ENCODE data around the gene FBXO7. TPM values are rescaled to one million over a fixed set of nuclear protein-coding genes. Genes with fewer than 3 reads are reported as not detected.

The FBXO7 gene
- polyA plus RNA-seq, 4 donors, result 115 to 123 (median 118) TPM

DNA sequence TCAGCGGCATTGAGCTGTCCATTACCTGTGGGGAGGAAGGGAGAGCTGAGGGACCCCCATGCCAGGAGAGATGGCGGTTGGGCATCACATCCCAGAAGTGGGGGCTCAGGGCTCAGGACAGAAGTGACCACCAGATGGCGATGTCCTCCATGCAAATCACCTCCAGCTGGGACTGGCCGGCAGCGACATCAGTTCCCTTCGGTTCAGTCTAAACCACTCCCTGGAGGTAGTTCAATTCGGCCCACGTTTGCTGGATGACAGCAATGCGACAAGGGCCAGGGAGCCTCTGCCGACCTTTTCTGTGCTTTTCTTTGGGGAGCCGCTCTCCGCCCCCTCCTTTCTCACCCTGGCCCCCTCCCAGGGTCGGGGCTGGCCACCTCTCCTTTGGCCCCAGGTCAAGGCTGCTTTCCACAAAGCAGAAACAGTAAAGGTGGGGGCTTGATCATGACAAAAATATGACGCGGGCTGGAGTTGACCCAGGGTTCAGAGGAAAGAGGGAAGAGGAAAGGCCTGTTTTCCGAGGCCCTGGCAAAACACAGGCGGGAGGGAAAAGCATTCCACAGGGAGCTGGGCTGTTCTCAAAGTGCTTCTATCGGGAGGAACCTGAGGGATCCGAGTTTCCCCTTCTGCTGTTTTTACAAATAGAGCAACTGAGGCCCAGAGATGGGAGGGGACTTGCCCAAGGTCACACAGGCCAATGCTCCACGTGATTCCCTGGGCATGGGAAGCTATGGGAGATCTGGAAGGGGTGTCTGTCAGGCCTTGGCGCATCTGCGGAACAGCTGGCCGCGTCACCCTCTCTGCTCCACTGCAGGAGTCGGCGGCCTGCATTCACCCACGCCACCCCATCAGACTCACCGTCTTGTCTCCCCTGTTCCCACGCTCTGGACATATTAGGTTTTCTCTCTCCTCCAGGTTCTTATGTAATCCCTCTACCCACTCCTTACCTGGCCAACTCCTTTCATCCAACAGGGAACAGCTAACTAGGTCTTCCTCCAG lies 54.7 kb downstream of the FBXO7 start:
- DNase-seq (ENCODE audit: low read depth in 4 of 4, low spot score in 3 of 4), result peak in 3 of 4 donors; percentile 67 to 73 (median 72)

DNA sequence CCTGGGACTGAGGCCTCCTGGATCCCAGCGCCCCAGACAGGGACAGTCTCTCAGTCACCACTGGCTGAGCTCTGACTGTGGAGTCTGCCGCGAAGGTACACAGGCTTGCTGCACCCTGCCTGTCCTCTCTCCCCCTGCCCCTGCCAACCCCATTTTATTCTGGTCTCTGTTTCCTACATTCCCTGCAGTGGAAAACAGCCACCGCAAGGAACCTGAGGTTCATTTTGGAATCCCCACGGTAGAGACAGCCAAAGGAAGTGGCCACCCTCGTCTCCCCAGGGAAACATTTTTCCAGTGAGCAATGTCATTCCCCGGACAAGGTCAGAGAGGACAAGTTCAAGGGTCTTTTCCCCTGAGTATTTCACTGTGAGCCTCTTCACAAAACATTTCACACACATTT lies 56.6 kb downstream of the FBXO7 start:
- DNase-seq (ENCODE audit: low read depth in 4 of 4, low spot score in 3 of 4), result no peak

DNA sequence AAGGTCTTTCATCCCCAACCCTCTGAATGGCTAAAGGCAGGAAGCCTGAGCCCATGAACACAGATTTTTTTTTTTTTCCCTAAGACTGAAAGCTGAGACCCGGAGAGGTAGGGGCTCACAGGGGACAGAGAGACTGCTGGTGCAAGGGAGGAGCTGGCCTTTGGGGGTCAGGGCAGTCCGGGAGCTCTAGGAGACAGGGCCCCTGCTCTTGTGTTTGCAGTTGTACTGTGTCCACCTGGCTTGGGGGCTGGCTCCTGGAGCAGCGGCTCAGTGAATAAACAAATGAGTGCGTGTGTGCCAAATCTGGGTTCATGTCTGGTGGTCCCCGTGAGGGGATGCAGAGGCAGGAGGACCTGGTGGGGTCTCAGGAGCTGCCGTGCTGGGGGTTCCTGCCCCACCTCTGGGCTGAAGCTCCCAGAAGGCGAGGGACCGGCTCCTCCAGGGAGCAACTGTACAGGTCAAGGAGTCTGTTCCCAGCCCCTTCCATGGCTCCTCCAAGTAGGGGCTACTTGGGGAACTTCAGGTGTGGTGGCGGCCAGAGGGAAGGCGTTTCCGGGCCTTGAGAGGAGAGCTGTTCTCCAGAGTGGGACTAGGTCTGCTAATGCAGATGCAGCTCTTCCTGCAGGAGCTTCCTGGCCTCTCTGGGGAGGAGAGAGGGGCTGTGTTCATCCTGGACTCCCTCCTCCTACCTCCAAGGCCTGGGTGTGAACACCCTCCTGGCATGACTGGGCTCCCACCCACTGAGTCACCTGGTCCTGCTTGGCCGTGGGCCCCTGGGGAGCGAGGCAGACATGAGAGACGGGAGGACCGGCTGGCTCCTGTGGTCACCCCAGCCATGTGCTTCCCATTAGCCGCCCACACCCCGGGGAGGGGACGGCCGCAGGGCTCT lies 57.6 kb downstream of the FBXO7 start:
- DNase-seq (ENCODE audit: low read depth in 4 of 4, low spot score in 3 of 4), result peak in 2 of 4 donors; percentile 36 to 46

DNA sequence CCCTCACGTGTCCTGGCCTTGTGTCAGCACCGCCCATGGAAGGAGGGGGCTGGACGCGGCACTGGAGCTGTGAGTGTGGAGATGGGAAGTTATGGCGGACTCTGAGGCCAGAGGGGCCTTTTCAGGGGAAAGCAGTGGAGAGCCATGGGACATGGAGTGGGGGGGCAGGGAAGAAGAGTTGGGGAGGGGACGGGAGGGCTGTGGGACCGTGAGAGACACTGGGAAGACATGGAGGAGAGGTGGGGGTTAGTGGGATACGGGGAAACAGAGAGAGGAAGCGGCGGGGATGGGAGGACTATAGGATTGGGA lies 58.2 kb downstream of the FBXO7 start:
- DNase-seq (ENCODE audit: low read depth in 4 of 4, low spot score in 3 of 4), result peak in 1 of 4 donors; percentile 42

DNA sequence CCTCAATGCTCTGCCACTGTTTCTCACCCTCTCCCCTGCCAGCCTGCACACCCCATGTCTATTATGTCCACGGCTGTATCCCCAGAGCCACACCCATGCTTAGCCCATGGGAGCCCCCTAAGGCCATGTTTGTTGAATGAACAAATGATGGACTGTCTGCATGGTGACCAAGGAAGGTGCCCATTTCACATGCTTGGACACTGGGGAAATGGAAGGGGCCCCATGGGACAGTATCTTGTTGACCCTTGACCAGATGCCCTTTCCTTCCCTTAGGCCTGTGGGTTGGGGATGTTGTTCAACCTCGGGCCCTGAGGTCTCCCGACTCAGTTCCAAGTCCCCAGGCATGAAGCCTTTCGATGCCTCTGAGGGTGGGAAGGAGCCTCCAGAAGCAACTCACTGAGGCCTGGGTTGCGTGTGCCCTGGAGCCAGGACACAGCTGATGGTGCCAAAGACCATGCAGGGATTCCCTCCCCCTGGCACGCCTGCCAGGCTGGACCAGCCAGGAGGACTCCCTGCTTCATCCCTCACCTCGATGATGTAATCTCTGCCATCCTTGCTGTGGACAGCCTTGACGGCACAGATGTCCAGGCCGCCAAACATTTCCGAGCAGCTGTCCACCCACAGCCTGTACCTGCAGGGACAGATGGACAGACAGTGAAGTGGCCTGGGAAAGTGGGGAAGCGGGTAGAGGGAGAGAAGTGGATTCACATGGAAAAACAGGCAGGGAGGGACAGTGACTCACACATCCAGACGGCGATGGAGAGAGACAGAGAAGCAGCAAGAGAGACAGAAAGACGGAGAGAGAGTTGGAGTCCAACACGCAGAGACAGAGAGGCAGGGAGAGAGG lies 58.9 kb downstream of the FBXO7 start:
- DNase-seq (ENCODE audit: low read depth in 4 of 4, low spot score in 3 of 4), result no peak

DNA sequence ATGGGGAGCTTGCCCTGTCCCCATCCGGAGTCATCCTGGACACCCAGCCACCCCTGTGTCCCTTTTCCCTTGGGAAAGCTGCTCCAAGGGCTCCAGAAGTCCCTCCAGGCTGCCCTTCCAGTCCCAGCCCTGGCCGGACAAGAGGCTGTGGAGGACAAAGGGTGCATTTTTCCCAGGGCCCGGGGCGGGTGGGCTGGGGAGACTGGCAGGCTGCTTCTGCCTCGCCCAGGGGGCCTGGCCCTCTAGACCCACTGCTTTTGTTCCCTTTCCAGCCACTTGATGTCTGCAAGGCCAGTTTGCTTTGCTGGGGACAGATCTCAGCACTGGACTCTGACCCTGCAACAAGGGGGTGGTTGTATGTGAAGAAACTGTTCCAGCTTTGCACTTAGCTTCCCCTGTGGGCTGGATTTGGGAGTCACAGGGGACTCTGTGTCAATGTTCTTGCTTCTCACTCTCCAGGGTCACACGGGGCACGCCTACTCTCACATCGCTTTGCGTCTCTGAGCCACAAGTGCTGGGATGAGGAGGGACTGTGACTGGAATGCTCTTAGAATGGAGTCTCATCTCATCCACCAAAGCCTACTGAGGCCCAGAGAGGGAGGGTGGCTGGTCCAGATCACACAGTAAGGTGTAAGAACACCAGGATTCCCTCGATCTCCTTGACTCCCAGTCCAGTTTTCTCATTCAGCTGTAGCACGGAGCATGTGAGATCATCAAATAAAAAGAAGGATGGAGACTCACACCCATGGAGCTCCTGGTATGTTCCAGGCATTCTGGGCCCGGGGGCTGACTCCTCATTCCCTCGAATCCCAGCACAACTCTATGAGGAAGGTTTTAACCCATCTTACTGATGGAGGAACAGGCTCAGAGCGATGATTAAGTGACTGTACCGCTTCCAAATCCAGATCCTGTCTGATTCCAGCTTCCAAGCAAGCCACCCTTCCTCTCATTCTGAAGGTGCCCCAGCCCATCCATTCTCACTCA lies 59.9 kb downstream of the FBXO7 start:
- no peak for DNase-seq (ENCODE audit: low read depth in 4 of 4, low spot score in 3 of 4)

DNA sequence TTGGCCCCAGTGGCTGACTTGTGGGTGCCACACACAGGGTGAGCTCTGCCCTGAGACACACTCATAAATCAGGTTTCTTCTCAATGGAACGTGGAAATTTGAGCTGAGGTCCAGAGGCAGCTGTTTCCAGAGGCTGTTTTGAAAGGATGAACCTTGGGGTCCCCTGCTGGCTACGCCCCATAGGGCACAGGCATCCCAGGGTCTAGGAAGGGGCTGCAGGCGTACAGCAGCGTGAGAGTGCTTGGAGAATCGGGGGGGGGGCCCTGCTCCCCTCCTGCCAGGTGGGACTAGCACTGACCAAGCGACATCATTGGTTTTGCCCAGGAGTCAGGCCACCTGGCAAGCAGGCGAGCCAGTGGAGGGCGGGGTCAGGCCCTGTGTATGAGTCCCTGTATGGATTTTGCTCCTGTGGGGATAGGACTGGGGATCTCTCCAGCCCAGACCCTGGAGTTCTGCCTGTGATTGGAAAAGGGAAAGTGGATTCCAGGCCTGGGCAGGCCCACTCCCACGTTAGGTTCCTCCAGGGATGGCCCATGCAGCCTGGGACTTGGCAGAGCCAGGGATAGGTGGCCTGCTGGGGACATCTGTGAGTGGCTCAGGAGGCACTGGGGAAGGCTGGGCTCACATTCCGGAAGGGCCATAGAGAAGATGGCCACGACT lies 61.0 kb downstream of the FBXO7 start:
- no peak for DNase-seq (ENCODE audit: low read depth in 4 of 4, low spot score in 3 of 4)

DNA sequence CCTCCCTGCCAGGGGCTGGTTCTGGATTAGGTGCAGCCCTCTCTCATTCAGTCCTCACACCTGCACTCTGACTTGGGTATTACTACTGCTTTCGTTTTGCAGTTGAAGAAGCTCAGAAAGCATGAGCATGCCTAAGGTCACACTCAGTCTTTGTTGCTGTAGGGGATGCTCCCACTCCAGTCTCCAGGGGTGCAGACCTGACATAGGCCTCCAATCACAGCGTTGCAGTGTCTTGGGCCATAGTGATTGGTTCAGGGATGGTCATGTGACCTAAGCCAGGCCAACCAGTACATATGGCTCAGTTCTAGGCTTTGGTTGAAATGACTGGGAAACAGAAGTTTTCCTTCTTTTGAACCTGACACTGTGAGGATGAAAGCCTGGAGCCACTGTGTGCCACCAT lies 61.7 kb downstream of the FBXO7 start:
- no peak for DNase-seq (ENCODE audit: low read depth in 4 of 4, low spot score in 3 of 4)

DNA sequence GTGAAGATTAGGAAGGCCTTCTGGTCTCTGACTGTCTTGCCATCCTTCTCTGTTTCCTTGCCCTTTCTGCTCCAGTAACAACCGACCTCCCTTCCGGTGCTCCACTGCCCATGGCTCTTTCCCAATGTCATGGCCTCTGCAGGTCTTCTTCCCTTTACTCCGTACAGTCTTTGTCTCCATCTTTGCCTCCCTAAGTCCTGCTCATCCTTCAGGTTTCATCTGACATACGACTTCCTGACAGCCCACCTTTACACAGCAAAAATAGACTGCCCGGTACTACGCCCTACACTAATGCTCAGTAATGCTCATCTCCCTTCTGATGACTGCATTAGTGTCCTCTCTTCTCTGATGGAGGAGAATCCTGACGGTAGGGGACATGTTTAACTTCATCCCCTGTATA lies 63.9 kb downstream of the FBXO7 start:
- DNase-seq (ENCODE audit: low read depth in 4 of 4, low spot score in 3 of 4), result no peak

DNA sequence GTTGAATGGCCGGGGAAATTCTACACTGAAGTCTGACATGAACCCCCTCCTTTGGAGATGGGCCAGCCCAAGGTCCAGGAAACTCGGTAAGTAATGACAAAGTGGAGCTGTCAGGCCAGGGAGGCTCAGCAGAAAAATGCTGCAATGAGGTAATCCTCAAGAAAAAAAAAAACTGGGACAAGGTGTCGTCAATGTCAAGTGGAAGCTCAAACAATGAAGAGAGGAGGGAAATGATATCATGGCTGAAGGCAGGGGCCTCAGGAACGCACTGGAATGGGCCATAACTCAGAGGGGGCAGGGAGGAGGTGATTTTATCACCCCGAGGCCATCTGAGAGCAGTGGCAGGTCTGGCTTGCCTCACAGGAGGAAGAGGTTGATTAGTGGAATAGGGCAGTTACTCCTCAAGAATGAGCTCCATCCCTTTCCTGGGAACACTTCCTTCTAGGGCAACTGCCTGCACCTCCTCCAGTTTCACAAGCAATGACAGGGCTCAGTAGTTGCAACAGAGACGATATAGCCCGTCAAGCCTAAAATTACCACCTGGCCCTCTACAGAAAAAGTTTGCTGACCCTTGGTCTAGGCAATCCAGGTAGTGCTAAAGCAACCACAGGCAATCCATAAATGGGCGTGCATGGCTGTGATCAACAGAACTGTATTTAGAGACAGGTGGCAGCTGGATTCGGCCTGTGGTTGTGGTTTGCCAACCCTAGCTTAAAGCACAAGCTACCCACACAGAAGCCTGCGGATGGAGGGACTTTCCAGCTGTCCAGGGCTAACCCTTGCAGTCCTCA lies 65.2 kb downstream of the FBXO7 start:
- DNase-seq (ENCODE audit: low read depth in 4 of 4, low spot score in 3 of 4), result peak in 1 of 4 donors; percentile 27

DNA sequence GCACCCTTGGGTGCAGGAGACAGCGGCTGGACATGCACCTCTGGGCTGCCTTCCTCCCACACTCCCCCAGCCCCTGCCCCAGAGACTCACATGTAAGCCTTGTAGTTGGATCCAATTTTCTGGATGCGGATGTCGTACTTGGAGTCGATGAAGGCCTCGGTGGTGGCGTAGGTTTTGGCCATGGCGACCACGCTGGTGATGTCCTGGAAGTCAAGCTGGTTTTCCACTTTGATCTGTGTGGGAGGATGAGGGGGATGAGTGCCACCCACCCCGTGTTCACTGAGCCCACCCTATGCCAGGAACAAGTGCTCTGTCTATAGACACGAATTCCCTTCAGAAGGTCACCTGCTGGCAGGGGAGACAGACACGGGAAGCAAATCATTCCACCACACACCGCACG lies 66.9 kb downstream of the FBXO7 start:
- DNase-seq (ENCODE audit: low read depth in 4 of 4, low spot score in 3 of 4), result no peak

DNA sequence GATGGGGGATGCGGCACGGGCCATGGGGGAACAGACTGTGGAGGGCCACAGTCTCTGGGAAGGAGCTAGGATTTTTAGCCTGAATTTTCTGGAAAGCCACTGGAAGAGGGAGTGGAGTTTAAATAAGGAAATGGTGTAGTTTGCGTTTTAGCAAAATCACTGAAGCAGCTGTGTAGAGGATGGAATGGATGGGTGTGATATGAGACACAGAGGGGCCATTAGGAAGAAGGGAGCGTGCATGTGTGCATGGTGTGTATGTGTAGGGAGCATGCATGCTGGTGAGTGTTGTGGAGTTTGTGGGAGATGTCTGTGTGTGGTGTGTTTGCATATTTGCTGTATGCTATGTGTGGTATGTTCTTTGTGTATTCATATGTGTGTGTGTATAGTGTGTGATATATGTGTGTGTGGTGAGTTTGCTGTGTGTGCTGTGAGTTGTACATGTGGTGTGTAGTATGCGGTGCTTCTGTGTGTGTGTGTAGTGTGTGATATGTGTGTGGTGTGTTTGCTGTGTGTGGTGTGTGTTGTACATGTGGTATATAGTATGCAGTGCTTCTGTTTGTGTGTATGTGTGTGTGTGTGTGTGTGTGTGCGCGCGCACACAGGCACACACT lies 67.6 kb downstream of the FBXO7 start:
- DNase-seq (ENCODE audit: low read depth in 4 of 4, low spot score in 3 of 4), result no peak

DNA sequence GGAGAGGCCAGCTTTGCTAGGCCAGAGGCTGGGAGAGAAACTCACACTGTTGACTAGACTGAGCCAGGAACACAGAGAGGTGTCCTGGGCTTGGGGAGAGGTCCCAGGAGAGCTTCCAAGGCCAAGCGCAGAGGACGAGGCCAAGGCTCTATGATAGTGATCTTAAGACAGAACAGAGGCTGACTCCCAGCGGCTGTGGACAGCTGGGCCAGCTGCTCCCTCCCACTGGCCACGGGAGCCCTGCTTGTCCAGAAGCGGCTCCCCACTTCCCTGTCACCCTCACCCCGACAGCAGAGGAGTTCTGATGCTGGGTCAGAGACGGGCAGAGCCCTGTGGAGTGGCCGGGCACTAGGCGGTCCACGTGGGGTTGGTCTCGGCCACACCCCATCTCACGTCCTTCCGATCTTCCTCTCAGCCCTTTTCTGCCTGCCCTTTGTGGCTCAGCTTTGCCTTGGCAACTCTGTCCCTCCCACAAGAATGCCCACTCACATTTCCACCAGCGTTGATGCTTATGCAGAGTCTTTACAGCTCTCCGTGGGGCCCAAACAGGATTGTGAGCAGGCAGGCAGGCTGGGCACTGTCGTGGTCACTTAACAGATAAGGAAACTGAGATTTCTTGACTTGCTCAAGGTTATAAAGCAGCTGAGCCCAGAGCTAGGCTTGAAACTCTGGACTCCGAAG lies 68.2 kb downstream of the FBXO7 start:
- DNase-seq (ENCODE audit: low read depth in 4 of 4, low spot score in 3 of 4), result no peak

DNA sequence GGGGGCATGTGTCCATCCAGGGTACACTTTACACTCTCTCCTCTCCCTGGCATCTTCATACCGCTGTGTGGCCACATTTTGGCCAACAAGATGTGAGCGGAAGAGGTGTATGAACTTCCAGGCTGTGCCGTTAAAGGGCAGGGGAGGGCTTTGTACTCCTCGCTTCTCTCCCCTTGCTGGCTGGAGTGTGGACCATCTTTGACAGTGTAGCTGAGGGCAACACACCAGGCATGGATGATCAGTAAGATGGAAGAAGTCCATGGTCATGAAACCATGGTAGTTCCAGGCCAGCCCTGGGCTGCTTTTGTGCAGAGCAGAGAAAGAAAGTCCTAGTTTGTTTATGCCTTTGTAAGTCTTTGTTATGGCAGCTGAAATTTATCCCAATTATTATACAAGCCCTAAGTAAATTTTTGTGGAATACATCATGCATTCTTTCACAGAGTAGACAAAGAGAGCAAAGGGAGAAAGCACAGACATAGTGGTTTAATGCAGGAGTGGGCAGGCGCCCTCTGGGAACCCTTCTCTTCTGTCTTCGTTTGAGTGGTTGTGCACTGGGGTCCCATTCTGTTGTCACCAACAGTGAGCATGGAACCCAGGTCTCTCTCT lies 70.4 kb downstream of the FBXO7 start:
- DNase-seq (ENCODE audit: low read depth in 4 of 4, low spot score in 3 of 4), result no peak

DNA sequence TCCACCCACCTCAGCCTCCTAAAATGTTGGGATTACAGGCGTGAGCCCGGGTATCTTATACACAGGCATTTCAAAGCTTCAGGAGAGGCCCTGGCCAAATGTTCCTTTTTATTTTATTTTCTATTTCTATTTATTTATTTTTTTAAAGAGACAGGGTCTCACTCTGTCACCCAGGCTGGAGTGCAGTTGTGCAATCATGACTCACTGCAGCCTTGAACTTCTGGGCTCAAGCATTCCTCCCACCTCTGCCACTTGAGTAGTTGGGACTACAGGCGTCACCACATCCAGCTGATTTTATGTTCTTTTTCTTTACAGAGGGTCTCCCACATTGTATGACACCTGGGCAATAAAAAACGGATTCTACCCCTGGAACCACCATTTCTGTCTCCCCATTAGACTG lies 71.2 kb downstream of the FBXO7 start:
- no peak for DNase-seq (ENCODE audit: low read depth in 4 of 4, low spot score in 3 of 4)

DNA sequence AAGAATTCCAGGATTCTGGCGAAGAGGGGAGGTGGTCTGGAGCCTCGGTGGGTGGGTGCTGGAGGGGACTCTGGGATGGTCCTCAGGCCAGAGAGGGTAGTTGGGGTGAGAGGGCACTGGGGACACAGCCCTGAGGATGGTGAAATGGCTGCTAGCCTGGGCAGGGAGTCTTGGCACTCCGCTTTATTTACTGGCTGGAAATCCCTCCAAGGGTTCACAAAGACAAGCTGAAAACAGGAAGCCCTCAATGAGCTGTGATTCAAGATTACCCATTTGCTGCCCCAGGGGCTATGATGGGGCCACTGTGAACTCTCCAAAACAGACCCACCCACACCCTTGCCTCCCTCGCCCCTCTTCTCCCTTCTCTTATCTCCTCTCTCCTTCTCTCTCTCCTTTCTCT lies 71.9 kb downstream of the FBXO7 start:
- no peak for DNase-seq (ENCODE audit: low read depth in 4 of 4, low spot score in 3 of 4)

DNA sequence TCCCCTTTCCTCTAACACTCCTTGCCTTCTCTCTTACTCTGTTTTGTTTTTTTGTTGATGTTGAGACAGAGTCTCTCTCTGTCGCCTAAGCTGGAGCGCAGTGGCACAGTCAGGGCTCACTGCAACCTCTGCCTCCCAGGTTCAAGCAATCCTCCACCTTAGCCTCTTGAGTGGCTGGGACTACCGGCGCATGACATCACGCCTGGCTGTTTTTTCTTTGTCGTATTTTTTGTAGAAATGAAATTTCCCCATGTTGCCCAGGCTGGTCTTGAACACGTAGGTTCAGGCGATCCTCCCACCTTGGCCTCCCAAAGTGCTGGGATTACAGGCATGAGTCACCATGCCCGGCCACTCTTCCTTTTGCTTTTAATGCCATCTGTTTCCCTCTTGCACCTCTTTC lies 72.3 kb downstream of the FBXO7 start:
- no peak for DNase-seq (ENCODE audit: low read depth in 4 of 4, low spot score in 3 of 4)

Data from left renal pelvis (tissue), 4 donors.